ENCODE measurements around the gene MRGPRX3. TPM values are rescaled to one million over a fixed set of nuclear protein-coding genes. Genes with fewer than 3 reads are reported as not detected.
"Not testable (repeated sequence)": the region's sequence is repeated elsewhere in the genome, so short reads cannot be mapped to it uniquely, and the experiment has no call there.

MRGPRX3 gene
- total RNA-seq, 1 donor from 2014 or later = not detected

- peaks cover 11% of the 10 kb centered on the region for H3K27me3 ChIP-seq (ENCODE audit: insufficient read depth, low read length)
- H3K9ac ChIP-seq (ENCODE audit: low read length) = no peak overlapping the region
- FAIRE-seq (no peak), DNase-seq (ENCODE audit: low read depth) (peak; percentile 23)
- no peaks in the 10 kb centered on the region for H4K20me1 ChIP-seq (ENCODE audit: insufficient read depth, low read length)
- H3K79me2 ChIP-seq (ENCODE audit: insufficient read depth, low read length) = no peaks in the 10 kb centered on the region
- H3K9me3 ChIP-seq (ENCODE audit: insufficient read depth, low read depth, low read length) = no peaks in the 10 kb centered on the region
- H3K36me3 ChIP-seq (ENCODE audit: insufficient read depth, low read length) = no peaks in the 10 kb centered on the region
- Mint-ChIP-seq H3K4me1 (ENCODE audit: low read depth, unreplicated experiment) (no peaks in the 10 kb centered on the region), H3K9me3 (ENCODE audit: unreplicated experiment) (peaks cover 2% of the 10 kb centered on the region), H3K27ac (ENCODE audit: unreplicated experiment) (no peak overlapping the region), H3K36me3 (ENCODE audit: low read depth, unreplicated experiment) (no peaks in the 10 kb centered on the region), H3K27me3 (ENCODE audit: low read depth, unreplicated experiment) (peaks cover 35% of the 10 kb centered on the region), H3K4me3 (ENCODE audit: unreplicated experiment) (no peak overlapping the region)
- H3K4me1 ChIP-seq (ENCODE audit: insufficient read depth, low read length) = no peaks in the 10 kb centered on the region
- no peak overlapping the region for H3K4me3 ChIP-seq (ENCODE audit: insufficient read depth, low read depth, low read length)
- peak; percentile 90 for TF ChIP-seq CTCF (IDR thresholded peaks at IDR 0.05; ENCODE audit: insufficient read depth, low read depth, low read length)
- no peak for TF ChIP-seq EZH2 (IDR thresholded peaks at IDR 0.05; ENCODE audit: insufficient read depth, low read length)
- no peak overlapping the region for H3K27ac ChIP-seq (ENCODE audit: low read depth, low read length)
- H3K4me2 ChIP-seq (ENCODE audit: low read length) = no peak overlapping the region
- H2AFZ ChIP-seq (ENCODE audit: low read depth, low read length) = no peak overlapping the region
Observed at GRCh38 chr11:18115360-18116127, 16.8 kb upstream of the MRGPRX3 start.

DNA sequence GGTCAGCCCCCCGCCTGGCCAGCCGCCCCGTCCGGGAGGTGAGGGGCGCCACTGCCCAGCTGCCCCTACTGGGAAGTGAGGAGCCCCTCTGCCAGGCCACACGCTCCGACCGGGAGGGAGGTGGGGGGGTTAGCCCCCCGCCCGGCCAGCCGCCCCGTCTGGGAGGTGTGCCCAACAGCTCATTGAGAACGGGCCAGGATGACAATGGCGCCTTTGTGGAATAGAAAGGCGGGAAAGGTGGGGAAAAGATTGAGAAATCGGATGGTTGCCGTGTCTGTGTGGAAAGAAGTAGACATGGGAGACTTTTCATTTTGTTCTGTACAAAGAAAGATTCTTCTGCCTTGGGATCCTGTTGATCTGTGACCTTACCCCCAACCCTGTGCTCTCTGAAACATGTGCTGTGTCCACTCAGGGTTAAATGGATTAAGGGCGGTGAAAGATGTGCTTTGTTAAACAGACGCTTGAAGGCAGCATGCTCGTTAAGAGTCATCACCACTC lies 11.0 kb upstream of the MRGPRX3 start:
- not testable (repeated sequence) for H3K79me2 ChIP-seq (ENCODE audit: insufficient read depth, low read length); H3K27ac Mint-ChIP-seq (ENCODE audit: unreplicated experiment); FAIRE-seq; H3K27me3 Mint-ChIP-seq (ENCODE audit: low read depth, unreplicated experiment); H3K4me1 Mint-ChIP-seq (ENCODE audit: low read depth, unreplicated experiment); H3K9me3 ChIP-seq (ENCODE audit: insufficient read depth, low read depth, low read length); DNase-seq (ENCODE audit: low read depth); H3K4me2 ChIP-seq (ENCODE audit: low read length); H3K9me3 Mint-ChIP-seq (ENCODE audit: unreplicated experiment); H3K4me3 ChIP-seq (ENCODE audit: insufficient read depth, low read depth, low read length); H3K27me3 ChIP-seq (ENCODE audit: insufficient read depth, low read length); H3K9ac ChIP-seq (ENCODE audit: low read length); H3K4me1 ChIP-seq (ENCODE audit: insufficient read depth, low read length); H2AFZ ChIP-seq (ENCODE audit: low read depth, low read length); H3K36me3 Mint-ChIP-seq (ENCODE audit: low read depth, unreplicated experiment); H3K4me3 Mint-ChIP-seq (ENCODE audit: unreplicated experiment); H4K20me1 ChIP-seq (ENCODE audit: insufficient read depth, low read length); H3K27ac ChIP-seq (ENCODE audit: low read depth, low read length); H3K36me3 ChIP-seq (ENCODE audit: insufficient read depth, low read length)

GRCh38 chr11:18131115-18131514 lies 1.3 kb upstream of the MRGPRX3 start:
- not testable (repeated sequence) for H3K4me3 ChIP-seq (ENCODE audit: insufficient read depth, low read depth, low read length); H2AFZ ChIP-seq (ENCODE audit: low read depth, low read length); H4K20me1 ChIP-seq (ENCODE audit: insufficient read depth, low read length); H3K9me3 ChIP-seq (ENCODE audit: insufficient read depth, low read depth, low read length); H3K36me3 ChIP-seq (ENCODE audit: insufficient read depth, low read length); H3K4me1 Mint-ChIP-seq (ENCODE audit: low read depth, unreplicated experiment); H3K4me2 ChIP-seq (ENCODE audit: low read length); H3K27ac ChIP-seq (ENCODE audit: low read depth, low read length); H3K36me3 Mint-ChIP-seq (ENCODE audit: low read depth, unreplicated experiment); H3K9me3 Mint-ChIP-seq (ENCODE audit: unreplicated experiment); H3K4me1 ChIP-seq (ENCODE audit: insufficient read depth, low read length); H3K4me3 Mint-ChIP-seq (ENCODE audit: unreplicated experiment); H3K27ac Mint-ChIP-seq (ENCODE audit: unreplicated experiment); H3K27me3 ChIP-seq (ENCODE audit: insufficient read depth, low read length); H3K9ac ChIP-seq (ENCODE audit: low read length); FAIRE-seq; H3K79me2 ChIP-seq (ENCODE audit: insufficient read depth, low read length); DNase-seq (ENCODE audit: low read depth)
- H3K27me3 Mint-ChIP-seq (ENCODE audit: low read depth, unreplicated experiment) = peaks cover 28% of the 10 kb centered on the region

All from astrocyte (in vitro differentiated cells and primary cell).